ENCODE measurements around the gene HOXB9.

The HOXB9 gene

GRCh38 chr17:48627623-48628521, 1.7 kb upstream of the HOXB9 start:
- POLR2A ChIA-PET = interaction anchor here (4.0 kb wide), 1 partner anchor 9 kb away, joined by 23 read pairs; no protein-coding TSS in a partner anchor
- no peak for DNase-seq (ENCODE audit: extremely low spot score)
- TF ChIP-seq L3MBTL2 (conservative IDR thresholded peaks at IDR 0.05) (no peak), ARNT (IDR thresholded peaks at IDR 0.05) (no peak), NFRKB (IDR thresholded peaks at IDR 0.05) (no peak), SUZ12 (IDR thresholded peaks at IDR 0.05) (no peak), BHLHE40 (IDR thresholded peaks at IDR 0.05; ENCODE audit: borderline replicate concordance) (no peak)
- CTCF ChIA-PET = interaction anchor here (3.1 kb wide), 1 partner anchor 9 kb away, joined by 23 read pairs; no protein-coding TSS in a partner anchor

- no peak for DNase-seq (ENCODE audit: extremely low spot score)
- TF ChIP-seq HDGF (IDR thresholded peaks at IDR 0.05; ENCODE audit: borderline replicate concordance) (no peak), TARDBP (IDR thresholded peaks at IDR 0.05) (no peak), CTBP1 (IDR thresholded peaks at IDR 0.05; ENCODE audit: borderline replicate concordance) (no peak), SP1 (IDR thresholded peaks at IDR 0.05) (no peak), FOXM1 (IDR thresholded peaks at IDR 0.05; ENCODE audit: borderline replicate concordance) (no peak), PKNOX1 (IDR thresholded peaks at IDR 0.05) (no peak), ELF4 (IDR thresholded peaks at IDR 0.05) (no peak)
- ChIA-PET CTCF (interaction anchor here (3.1 kb wide), 1 partner anchor 10 kb away, joined by 23 read pairs; no protein-coding TSS in a partner anchor), POLR2A (interaction anchor here (1.1 to 4.0 kb wide), 4 partner anchors 10 to 19 kb away, joined by 4 to 23 read pairs (median 5); partner anchors contain the start of gene HOXB8)
These were observed 1.0 kb upstream of the HOXB9 start for GRCh38 chr17:48627118-48627597.

GRCh38 chr17:48625495-48626244, 488 bp downstream of the HOXB9 start:
- ChIA-PET CTCF (interaction anchor here (0.8 to 3.1 kb wide), 2 partner anchors 11 to 13 kb away, joined by 3 to 23 read pairs; no protein-coding TSS in a partner anchor), POLR2A (interaction anchor here (0.8 to 4.0 kb wide), 18 partner anchors 10 to 470 kb away, joined by 3 to 23 read pairs (median 4); partner anchors contain the start of genes HOXB13 and HOXB8)
- DNase-seq (ENCODE audit: extremely low spot score) = no peak
- TF ChIP-seq ELF4 (IDR thresholded peaks at IDR 0.05) = no peak
- no peak for TF ChIP-seq FOXM1 (IDR thresholded peaks at IDR 0.05; ENCODE audit: borderline replicate concordance)
- TF ChIP-seq FOXK2 (IDR thresholded peaks at IDR 0.05) = no peak
- no peak for TF ChIP-seq BHLHE40 (IDR thresholded peaks at IDR 0.05; ENCODE audit: borderline replicate concordance)
- no peak for TF ChIP-seq L3MBTL2 (conservative IDR thresholded peaks at IDR 0.05)
- TF ChIP-seq ZNF384 (IDR thresholded peaks at IDR 0.05) = no peak
- no peak for TF ChIP-seq SP1 (IDR thresholded peaks at IDR 0.05)
- TF ChIP-seq CTBP1 (IDR thresholded peaks at IDR 0.05; ENCODE audit: borderline replicate concordance) = no peak
- no peak for TF ChIP-seq ARNT (IDR thresholded peaks at IDR 0.05)
- TF ChIP-seq SUZ12 (IDR thresholded peaks at IDR 0.05) = no peak
- TF ChIP-seq NFRKB (IDR thresholded peaks at IDR 0.05) = no peak
- no peak for TF ChIP-seq FOXA1 (IDR thresholded peaks at IDR 0.05)
- no peak for TF ChIP-seq HDGF (IDR thresholded peaks at IDR 0.05; ENCODE audit: borderline replicate concordance)
- no peak for TF ChIP-seq TARDBP (IDR thresholded peaks at IDR 0.05)
- no peak for TF ChIP-seq LEF1 (IDR thresholded peaks at IDR 0.05; ENCODE audit: borderline replicate concordance)
- TF ChIP-seq PKNOX1 (IDR thresholded peaks at IDR 0.05) = no peak

GRCh38 chr17:48624544-48625494, 1.3 kb downstream of the HOXB9 start:
- TF ChIP-seq ARNT (IDR thresholded peaks at IDR 0.05) = no peak
- TF ChIP-seq FOXA1 (IDR thresholded peaks at IDR 0.05) = no peak
- DNase-seq (ENCODE audit: extremely low spot score) = no peak
- ChIA-PET POLR2A (interaction anchor here (0.8 to 4.0 kb wide), 12 partner anchors 7 to 362 kb away, joined by 3 to 23 read pairs (median 7); no protein-coding TSS in a partner anchor), CTCF (interaction anchor here (0.5 to 3.1 kb wide), 2 partner anchors 12 to 317 kb away, joined by 4 to 23 read pairs; no protein-coding TSS in a partner anchor)

- POLR2A ChIA-PET = interaction anchor here (1.2 to 1.9 kb wide), 3 partner anchors 8 to 15 kb away, joined by 7 to 9 read pairs (median 7); partner anchors contain the start of gene HOXB8
- no peak for DNase-seq (ENCODE audit: extremely low spot score)
- TF ChIP-seq PKNOX1 (IDR thresholded peaks at IDR 0.05) (no peak), SP1 (IDR thresholded peaks at IDR 0.05) (no peak), ELF4 (IDR thresholded peaks at IDR 0.05) (no peak), LEF1 (IDR thresholded peaks at IDR 0.05; ENCODE audit: borderline replicate concordance) (no peak), ZNF384 (IDR thresholded peaks at IDR 0.05) (no peak), FOXK2 (IDR thresholded peaks at IDR 0.05) (no peak), FOXM1 (IDR thresholded peaks at IDR 0.05; ENCODE audit: borderline replicate concordance) (no peak), HDGF (IDR thresholded peaks at IDR 0.05; ENCODE audit: borderline replicate concordance) (no peak), FOXA1 (IDR thresholded peaks at IDR 0.05) (no peak), ARNT (IDR thresholded peaks at IDR 0.05) (no peak), NFRKB (IDR thresholded peaks at IDR 0.05) (no peak), BHLHE40 (IDR thresholded peaks at IDR 0.05; ENCODE audit: borderline replicate concordance) (no peak), L3MBTL2 (conservative IDR thresholded peaks at IDR 0.05) (no peak), TARDBP (IDR thresholded peaks at IDR 0.05) (no peak), SUZ12 (IDR thresholded peaks at IDR 0.05) (no peak), CTBP1 (IDR thresholded peaks at IDR 0.05; ENCODE audit: borderline replicate concordance) (no peak)
- CTCF ChIA-PET = interaction anchor here (0.5 to 2.1 kb wide), 2 partner anchors 12 to 316 kb away, joined by 4 to 6 read pairs; no protein-coding TSS in a partner anchor
These were observed 2.0 kb downstream of the HOXB9 start for GRCh38 chr17:48624118-48624517.
